ENCODE data around the gene TMEM109.

Gene TMEM109

DNA sequence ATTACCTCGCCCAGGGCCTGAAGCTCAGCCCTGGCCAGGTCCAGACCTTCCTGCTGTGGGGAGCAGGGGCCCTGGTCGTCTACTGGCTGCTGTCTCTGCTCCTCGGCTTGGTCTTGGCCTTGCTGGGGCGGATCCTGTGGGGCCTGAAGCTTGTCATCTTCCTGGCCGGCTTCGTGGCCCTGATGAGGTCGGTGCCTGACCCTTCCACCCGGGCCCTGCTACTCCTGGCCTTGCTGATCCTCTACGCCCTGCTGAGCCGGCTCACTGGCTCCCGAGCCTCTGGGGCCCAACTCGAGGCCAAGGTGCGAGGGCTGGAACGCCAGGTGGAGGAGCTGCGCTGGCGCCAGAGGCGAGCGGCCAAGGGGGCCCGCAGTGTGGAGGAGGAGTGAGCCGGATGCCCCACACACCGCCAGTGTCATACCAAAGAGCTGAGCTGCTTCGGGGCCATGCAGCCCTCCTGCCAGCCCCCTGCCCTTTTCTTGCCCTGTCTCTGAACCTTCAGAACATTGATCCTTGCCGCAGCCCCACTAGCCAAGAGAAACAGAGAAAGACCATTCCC lies 7.9 kb downstream of the TMEM109 start:
- TF ChIP-seq, protein P1, sequence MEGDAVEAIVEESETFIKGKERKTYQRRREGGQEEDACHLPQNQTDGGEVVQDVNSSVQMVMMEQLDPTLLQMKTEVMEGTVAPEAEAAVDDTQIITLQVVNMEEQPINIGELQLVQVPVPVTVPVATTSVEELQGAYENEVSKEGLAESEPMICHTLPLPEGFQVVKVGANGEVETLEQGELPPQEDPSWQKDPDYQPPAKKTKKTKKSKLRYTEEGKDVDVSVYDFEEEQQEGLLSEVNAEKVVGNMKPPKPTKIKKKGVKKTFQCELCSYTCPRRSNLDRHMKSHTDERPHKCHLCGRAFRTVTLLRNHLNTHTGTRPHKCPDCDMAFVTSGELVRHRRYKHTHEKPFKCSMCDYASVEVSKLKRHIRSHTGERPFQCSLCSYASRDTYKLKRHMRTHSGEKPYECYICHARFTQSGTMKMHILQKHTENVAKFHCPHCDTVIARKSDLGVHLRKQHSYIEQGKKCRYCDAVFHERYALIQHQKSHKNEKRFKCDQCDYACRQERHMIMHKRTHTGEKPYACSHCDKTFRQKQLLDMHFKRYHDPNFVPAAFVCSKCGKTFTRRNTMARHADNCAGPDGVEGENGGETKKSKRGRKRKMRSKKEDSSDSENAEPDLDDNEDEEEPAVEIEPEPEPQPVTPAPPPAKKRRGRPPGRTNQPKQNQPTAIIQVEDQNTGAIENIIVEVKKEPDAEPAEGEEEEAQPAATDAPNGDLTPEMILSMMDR (IDR thresholded peaks at IDR 0.05), result no peak

DNA sequence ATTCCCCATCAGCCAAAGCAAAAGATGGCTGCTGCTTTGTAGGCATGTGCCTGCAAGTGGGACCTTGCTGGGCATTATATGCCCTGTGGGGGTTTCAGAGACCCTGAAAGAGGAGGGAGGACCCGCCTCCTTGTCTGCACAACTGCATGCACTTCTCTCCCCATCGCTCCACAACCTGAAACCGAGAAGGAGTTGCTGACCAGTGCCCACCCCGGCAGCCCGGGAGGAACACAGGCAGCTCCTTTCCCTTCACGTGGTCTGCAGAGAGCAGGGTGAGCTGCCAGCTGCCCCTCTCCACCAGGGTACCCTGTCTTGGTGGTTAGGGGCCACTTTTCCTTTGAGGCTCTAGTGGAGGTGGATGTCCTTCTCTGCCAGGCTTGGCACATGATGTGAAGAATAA lies 8.9 kb downstream of the TMEM109 start:
- TF ChIP-seq, protein P1 (IDR thresholded peaks at IDR 0.05), result no peak

DNA sequence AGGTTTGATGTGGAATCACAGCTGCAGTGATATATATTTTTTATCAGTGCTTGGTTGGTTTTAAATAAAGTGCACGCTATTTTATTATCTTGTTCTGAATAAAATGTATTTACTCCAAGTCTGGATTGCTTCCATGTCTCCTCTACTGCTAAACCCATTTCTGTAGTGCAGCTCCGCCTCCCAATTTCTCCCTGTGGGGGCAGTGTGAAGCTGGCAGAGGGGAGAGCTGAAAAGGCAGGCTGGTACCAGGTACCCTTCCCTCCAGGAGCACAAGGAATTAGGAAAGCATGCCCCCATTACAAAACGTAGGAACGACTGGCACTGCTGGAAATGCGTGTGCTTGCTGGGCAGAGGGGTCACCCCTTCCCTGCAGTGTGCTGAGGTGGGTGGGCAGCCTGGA lies 9.4 kb downstream of the TMEM109 start:
- TF ChIP-seq, protein P1 (IDR thresholded peaks at IDR 0.05), result no peak

DNA sequence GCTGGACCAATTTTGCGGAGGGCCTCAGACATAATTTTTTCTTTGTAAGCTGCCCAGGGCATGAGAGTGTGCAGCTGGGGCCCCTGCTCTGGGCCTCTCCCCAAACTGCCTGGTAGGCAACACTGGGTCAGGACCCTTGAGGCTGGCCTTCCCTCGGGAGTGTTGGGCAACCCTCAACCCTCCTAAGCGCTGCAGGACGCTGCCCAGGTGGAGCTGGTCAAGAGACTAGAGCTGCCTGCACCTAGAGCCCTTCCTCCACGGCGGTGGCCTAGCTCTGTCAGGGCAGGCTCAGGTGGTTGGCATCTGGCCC lies 9.8 kb downstream of the TMEM109 start:
- TF ChIP-seq, protein P1 (IDR thresholded peaks at IDR 0.05), result no peak

DNA sequence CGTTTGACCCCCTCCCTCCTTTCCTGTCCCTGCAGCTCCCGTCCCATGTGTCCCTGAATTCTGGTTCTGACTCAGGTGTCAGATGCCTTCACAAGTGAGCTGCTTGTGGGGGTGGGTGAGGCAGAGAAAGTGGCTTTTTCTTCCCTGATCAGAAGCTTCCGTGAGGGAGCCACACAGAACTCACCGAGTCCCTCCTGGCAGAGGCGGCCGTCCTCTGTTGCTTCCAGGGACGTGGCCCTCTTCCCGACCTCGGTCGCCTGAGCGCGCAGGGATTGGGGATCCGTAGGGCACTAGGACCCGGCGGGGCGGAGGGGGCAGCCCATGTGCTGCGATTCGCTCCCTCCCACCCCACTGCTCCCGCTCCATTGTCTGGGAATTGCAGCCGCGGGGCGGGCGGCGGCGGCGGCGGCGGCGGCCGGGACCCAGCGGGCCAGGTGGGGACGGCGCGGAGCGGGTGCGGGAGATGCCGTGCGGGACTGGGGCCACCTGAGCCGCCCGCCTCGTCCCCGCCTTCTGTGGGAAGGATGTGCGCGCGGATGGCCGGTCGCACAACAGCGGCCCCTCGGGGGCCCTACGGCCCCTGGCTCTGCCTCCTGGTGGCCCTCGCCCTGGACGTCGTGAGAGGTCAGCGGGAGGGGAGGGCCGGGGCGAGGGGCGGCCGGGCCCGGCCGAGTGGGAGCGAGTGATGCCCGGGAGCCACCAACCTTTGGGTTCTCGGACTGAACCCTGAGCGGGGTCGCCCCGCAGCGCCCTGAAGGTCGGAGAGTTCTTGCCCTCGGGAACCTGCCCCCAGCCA lies 10.3 kb downstream of the TMEM109 start, which contains the start of gene TMEM132A:
TSS of gene TMEM132A (plus strand) at position 351 of the 796 bp plus-strand sequence. CDS start at position 525, 174 bp downstream.
- TF ChIP-seq, protein P1 (IDR thresholded peaks at IDR 0.05), result peak; percentile 18; the same call in 1 of the 2 replicates

DNA sequence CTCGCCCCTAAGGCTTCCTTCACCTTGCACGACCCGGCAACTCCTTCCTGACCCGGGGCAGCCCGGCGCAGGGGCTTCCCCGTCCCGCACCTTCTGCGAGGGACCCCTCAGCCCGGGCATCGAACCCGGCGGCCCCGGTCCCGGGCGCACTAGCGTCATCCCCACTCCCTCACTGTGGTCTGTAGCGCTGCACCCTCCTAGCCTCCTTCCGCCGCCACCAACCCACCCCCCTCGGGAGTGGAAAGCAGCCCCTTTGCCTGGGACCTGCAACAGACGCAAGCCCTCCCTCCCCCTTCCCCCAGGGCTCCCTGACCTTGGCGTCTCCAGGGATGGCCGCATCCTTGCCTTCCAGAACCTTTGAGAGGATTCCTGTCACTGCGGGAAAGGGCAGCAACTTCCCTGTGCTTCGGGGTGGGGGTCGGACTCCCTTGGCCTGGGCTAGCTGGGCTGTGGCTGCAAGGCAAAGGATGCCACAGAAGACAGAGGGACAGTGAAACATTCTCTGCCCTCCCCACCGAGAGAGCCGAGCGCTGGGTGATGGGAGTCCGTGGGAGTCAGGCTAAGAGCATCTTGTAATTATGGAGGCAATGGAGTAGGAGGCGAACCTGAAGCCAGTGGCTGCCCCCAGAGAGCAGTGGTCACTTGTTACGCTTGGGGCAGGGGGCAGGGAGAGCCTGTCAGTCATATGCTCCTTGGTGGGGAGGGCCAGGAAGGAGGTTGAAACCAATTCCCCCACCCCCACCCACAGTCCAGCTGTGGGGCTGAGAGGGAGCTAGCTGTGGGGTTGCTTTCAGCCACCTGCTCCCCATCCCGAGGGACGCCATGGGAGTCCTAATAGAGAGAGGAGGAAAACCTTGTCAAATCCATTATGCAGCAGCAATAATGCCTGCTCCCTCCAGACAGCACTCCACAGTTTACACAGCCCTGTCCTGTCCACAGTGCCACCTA lies 11.2 kb downstream of the TMEM109 start:
- TF ChIP-seq, protein P1 (IDR thresholded peaks at IDR 0.05), result no peak

DNA sequence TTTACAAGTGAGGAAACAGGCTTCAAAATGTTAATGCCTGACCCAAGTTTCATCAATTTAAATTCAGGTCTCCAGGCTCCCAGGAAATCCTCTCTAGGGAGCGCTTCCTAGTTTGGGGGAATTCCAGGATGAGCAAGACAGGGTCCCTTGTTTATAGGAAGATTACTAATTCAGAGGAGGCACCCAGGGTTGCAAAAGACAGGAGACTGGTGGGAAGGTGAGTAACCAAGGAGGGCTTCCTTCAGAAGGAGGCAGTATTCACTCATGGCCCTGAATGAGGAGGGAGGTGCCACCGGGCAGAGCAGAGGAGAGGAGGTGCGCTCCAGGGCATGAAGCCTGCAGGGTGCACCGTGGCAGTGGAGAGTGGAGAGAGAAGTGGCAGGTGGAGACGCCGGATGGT lies 11.9 kb downstream of the TMEM109 start:
- TF ChIP-seq, protein P1 (IDR thresholded peaks at IDR 0.05), result no peak

Measured in LNCAP (cell line).